Right renal pelvis (tissue), 4 donors: ENCODE data around the gene WSB2. TPM values are rescaled to one million over a fixed set of nuclear protein-coding genes. Genes with fewer than 3 reads are reported as not detected.
"Not testable (repeated sequence)": the region's sequence is repeated elsewhere in the genome, so short reads cannot be mapped to it uniquely, and the experiment has no call there.

Source experiments
- DNase-seq, 4 donors: peaks; one replicate each; pipeline ENCODE4 v3.0.0-alpha.2; 2013; ENCODE audit warnings: low read depth in 4 of 4, low spot score in 3 of 4, missing footprints in 1 of 4
- polyA plus RNA-seq, 4 donors: library from polyadenylated mRNA; unstranded; fragments of 120-200 nt; gene quantifications; one replicate each; pipeline ENCODE4 v1.2.1, GENCODE V29; 2013; ENCODE audit not compliant: insufficient read length in 4 of 4

Gene WSB2
- polyA plus RNA-seq, 4 donors = 49.1 to 56.2 (median 53.9) TPM

DNA sequence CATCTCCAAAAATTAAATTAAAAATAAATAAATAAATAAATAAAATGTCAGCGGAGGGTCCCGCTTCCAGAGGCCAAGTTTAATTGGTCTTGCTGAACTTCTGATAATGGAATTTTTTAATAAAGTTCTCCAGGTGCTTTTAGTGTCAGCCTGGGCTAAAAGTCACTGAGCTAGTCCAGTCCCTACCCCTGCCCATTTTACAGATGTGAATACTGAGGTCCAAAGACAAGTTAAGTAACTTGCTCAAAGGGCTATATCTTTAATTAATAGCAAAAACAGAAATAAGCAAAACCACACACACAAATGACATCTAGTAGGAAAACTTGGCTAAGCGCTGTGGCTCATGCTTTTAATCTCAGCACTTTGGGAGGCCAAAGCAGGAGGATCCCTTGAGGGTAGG is 50.1 kb downstream of the WSB2 start:
- no peak for DNase-seq

- DNase-seq = not testable (repeated sequence)
Measured at GRCh38 chr12:117999806-118000205, 61.2 kb downstream of the WSB2 start.

DNA sequence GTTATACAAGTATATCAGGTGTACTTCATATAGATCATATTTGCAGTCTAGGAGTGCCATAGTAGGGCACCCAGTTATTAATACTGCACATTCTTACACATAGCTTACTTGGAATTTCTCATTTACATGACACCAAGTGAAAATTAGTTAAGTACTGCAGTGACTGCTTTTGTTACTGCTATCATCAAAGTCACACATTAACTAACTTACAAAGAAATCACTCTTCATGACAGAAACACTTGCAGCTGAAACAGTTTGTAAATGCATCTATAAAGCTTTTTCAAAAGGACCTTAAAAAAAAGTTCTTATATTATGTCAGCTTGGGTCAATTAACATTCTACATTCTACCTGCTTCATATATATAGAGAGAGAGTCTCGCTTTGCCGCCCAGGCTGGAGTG is 62.3 kb downstream of the WSB2 start:
- DNase-seq = no peak

DNA sequence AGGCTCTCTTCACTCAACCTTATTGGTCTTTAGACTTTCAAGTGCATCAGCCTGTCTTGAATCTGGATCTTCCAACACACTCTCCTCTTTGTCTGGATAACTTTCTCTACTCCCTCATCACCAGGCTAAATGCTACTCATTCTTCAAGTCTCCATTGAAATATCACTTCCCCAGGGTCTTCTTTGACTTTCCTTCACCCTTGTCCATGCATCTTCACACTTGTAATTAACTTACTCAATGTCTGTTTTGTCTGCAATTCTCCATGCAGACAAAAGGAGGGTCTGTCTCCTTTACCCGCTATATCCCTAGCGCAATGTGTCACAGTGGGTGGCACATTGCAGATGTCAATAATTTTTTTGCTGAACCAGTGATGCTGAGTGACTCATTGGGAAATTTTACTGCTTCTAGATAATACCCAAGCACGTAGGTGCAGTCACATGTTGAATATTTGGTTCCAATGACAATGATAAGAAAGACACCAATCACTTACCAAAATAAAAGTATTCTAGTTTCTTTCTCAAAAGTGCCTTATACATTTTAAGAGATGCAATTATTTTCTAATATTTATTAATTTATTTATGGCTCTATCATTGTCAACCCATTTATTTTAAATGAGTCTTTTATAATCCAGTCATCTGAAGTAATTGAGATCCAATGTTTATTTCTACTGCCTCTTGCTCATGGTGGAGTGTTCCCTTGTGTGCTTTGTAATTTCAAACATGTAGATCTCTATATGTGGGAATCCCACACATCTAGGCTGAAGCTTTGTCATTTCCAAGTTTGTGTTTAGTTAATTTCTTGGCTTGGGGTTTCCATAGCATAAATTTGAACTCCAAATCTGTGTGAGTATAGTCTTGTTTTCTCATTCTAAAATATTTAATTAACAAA is 66.2 kb downstream of the WSB2 start:
- no peak for DNase-seq

DNA sequence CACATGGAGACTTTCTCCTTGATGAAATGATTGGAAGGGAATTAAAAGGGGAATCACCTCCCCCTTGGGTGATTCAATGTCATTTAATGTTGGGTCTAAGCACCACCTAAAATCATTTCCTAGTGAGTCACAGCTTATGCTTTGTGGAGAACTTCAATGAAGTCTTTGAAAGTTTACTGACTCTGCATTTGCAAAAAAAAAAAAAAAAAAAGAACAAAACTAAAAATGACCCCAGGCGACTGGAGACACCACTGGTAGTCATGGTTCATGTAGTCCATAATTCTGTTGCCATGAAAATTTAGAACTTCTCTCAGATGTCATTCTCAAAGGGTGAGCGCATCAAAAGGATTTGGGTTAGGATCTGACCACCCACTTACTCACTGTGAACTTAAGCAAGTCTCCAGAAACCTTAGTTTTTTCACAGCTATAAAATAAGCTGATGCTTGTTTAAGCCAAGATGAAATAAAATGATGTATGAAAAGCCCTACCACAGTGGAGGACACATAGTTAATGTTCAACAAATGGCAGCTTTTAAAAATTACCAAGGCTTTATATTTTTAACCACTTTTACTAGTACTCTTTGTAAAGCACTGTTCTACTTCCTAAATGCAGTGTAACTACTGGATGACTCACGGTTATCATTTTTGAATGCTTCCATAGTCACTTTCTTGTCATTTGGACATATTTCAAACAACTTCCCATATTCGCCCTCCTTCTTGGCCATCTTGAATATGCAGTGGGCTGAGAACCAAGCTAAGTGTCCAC is 74.1 kb downstream of the WSB2 start:
- no peak for DNase-seq

GRCh38 chr12:117985182-117985581 is 75.8 kb downstream of the WSB2 start:
- no peak for DNase-seq

Other genes starting within 250 kb of the WSB2 start
- gene KSR2, start 92.2 kb downstream of the WSB2 start, polyA plus RNA-seq = 1 to 10 TPM in 1 of 4 donors, under 1 TPM in 3; 0.75 to 1.0 (median 0.93) TPM
- 10 to 100 TPM; 32.2 to 40.4 (median 36.1) TPM for gene RFC5, start 44.5 kb downstream of the WSB2 start, polyA plus RNA-seq
- gene VSIG10, start 42.8 kb upstream of the WSB2 start, polyA plus RNA-seq = 10 to 100 TPM; 20.1 to 25.1 (median 22.1) TPM
- 100 to 1,000 TPM; 322 to 352 (median 342) TPM for gene PEBP1, start 74.9 kb upstream of the WSB2 start, polyA plus RNA-seq